ENCODE data around the gene MAP3K12. TPM values are rescaled to one million over a fixed set of nuclear protein-coding genes. Genes with fewer than 3 reads are reported as not detected.

The MAP3K12 gene
- total and polyA plus RNA-seq, 2 of the 13 experiments (the other 11 are each of a cell fraction or from before 2014, with no cell fraction given) = 0.20 to 1.1 TPM

- H3K36me3 ChIP-seq (replicated peaks in 1 of 2; ENCODE audit: control insufficient read depth in 1 of 2, insufficient read depth in 2 of 2, low read length in 2 of 2) = peaks cover 0 to 14% of the 10 kb centered on the region in 2 experiments; a peak in 4 of 5 replicates
- ChIA-PET POLR2A (interaction anchor here (0.6 to 3.1 kb wide), 28 partner anchors 9 to 397 kb away, joined by 3 to 25 read pairs (median 4); partner anchors contain the start of genes AAAS, MYG1, PFDN5 and SP1), CTCF (ENCODE audit: low intra/inter-chr PET ratio, low total read pairs) (no interaction called here)
- peak within 1 kb of the TSS; percentile 90 for H3K27ac ChIP-seq (ENCODE audit: extremely low read length, insufficient read depth, low read length)
- H3K4me2 ChIP-seq (ENCODE audit: low read depth, low read length) = peak within 1 kb of the TSS; percentile 95
- H3K27me3 ChIP-seq (ENCODE audit: control insufficient read depth in 1 of 2, insufficient read depth in 2 of 2, low read length in 2 of 2) = no peaks in the 10 kb centered on the region; a peak in 1 of 5 replicates
- ATAC-seq (peak; percentile 97), FAIRE-seq (peak; percentile 85), DNase-seq (ENCODE audit: low spot score) (peak; percentile 98)
- H3K4me3 ChIP-seq (replicated peaks in 1 of 3; ENCODE audit: insufficient read depth in 1 of 3, low read depth in 2 of 3, low read length in 3 of 3) = peak within 1 kb of the TSS; percentile 71 to 78 (median 77)
- TSS peak; percentile 99 for BruUV-seq (replicated peaks)
- in situ Hi-C loops (cut with HindIII; ENCODE audit: extremely low pct_ligation_motif_present, low pct_unique_long_range_greater_than_20kb) = no loop called here
- peaks cover 15% of the 10 kb centered on the region for H3K79me2 ChIP-seq (ENCODE audit: insufficient read depth, low read length)
- intact Hi-C loops (cut with micrococcal nuclease; ENCODE audit: unreplicated experiment) = no loop called here
- H3K4me1 ChIP-seq (ENCODE audit: insufficient read depth, low read length) = peaks cover 50% of the 10 kb centered on the region
- peak within 1 kb of the TSS; percentile 79 for H3K9ac ChIP-seq (ENCODE audit: insufficient read depth, low read depth, low read length)
- H2AFZ ChIP-seq (ENCODE audit: low read length) = peak within 1 kb of the TSS; percentile 35
- no peaks in the 10 kb centered on the region for H3K9me3 ChIP-seq (ENCODE audit: low read length)
- WGBS (ENCODE audit: low lambda C conversion rate) = 2% methylated on average over 28 of the region's 31 CpGs
- no peaks in the 10 kb centered on the region for H4K20me1 ChIP-seq (ENCODE audit: insufficient read depth, low read length)
- no peak for TF ChIP-seq NPAS2 (CRISPR knock-in tag; IDR thresholded peaks at IDR 0.05; ENCODE audit: borderline replicate concordance)
- TF ChIP-seq HNF4G (IDR thresholded peaks at IDR 0.05; ENCODE audit: borderline replicate concordance, low read depth, low read length) = peak; percentile 79
- TF ChIP-seq HNF4G (CRISPR knock-in tag; IDR thresholded peaks at IDR 0.05; ENCODE audit: borderline replicate concordance, low read depth) = no peak
- no peak for TF ChIP-seq CHCHD3 (CRISPR knock-in tag; IDR thresholded peaks at IDR 0.05)
- TF ChIP-seq IKZF1 (IDR thresholded peaks at IDR 0.05) = no peak
- TF ChIP-seq GATAD2A (CRISPR knock-in tag; IDR thresholded peaks at IDR 0.05) = peak; percentile 57; the same call in 1 of the 2 replicates
- peak; percentile 45; the same call in 1 of the 2 replicates for TF ChIP-seq ZNF3 (CRISPR knock-in tag; IDR thresholded peaks at IDR 0.05)
- TF ChIP-seq MLXIP (CRISPR knock-in tag; IDR thresholded peaks at IDR 0.05; ENCODE audit: borderline replicate concordance) = no peak
- TF ChIP-seq NAIF1 (CRISPR knock-in tag; IDR thresholded peaks at IDR 0.05; ENCODE audit: borderline replicate concordance) = no peak
- TF ChIP-seq YY1 (IDR thresholded peaks at IDR 0.05; ENCODE audit: insufficient read depth, insufficient replicate concordance, low read depth, low read length) = no peak
- no peak for TF ChIP-seq TBX2 (CRISPR knock-in tag; IDR thresholded peaks at IDR 0.05; ENCODE audit: borderline replicate concordance)
- TF ChIP-seq PTBP1 (IDR thresholded peaks at IDR 0.05; ENCODE audit: low read depth, low read length, poor library complexity, severe bottlenecking) = no peak
- peak; percentile 24 for TF ChIP-seq ZNF687 (CRISPR knock-in tag; IDR thresholded peaks at IDR 0.05)
- TF ChIP-seq, protein P1, sequence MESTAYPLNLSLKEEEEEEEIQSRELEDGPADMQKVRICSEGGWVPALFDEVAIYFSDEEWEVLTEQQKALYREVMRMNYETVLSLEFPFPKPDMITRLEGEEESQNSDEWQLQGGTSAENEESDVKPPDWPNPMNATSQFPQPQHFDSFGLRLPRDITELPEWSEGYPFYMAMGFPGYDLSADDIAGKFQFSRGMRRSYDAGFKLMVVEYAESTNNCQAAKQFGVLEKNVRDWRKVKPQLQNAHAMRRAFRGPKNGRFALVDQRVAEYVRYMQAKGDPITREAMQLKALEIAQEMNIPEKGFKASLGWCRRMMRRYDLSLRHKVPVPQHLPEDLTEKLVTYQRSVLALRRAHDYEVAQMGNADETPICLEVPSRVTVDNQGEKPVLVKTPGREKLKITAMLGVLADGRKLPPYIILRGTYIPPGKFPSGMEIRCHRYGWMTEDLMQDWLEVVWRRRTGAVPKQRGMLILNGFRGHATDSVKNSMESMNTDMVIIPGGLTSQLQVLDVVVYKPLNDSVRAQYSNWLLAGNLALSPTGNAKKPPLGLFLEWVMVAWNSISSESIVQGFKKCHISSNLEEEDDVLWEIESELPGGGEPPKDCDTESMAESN (CRISPR knock-in tag; conservative IDR thresholded peaks at IDR 0.05) = no peak
- no peak for TF ChIP-seq SETDB1 (CRISPR knock-in tag; IDR thresholded peaks at IDR 0.05; ENCODE audit: borderline replicate concordance)
These were observed 58.0 kb downstream of the MAP3K12 start, which contains the start of gene PRR13 for GRCh38 chr12:53441040-53441833. Gene PRR13 (plus strand): TSS chr12:53441734. CDS start chr12:53442715, 981 bp downstream.

Measured in HepG2 (cell line).